Astrocyte of the cerebellum (primary cell): Measurements from ENCODE around the gene CREM.

Source experiments
- DNase-seq: peaks from one replicate; pipeline ENCODE4 v3.0.0-alpha.2; 2011; ENCODE audit warnings: low read depth
- H3K4me3 ChIP-seq: 2 replicates; pipeline ENCODE4 v1.5.1; 2011; ENCODE audit warnings: mild to moderate bottlenecking, low read depth, low read length, moderate library complexity
- CTCF ChIP-seq: IDR thresholded peaks from 2 replicates; pipeline ENCODE4 v1.5.1; 2012; ENCODE audit warnings: low read length, low read depth, moderate library complexity, mild to moderate bottlenecking; ENCODE audit errors: missing control alignments
- in situ Hi-C: cut with HindIII; loops from 2 replicates; pipeline ENCODE4 v1.10.0; 2017; ENCODE audit warnings: low sequenced_read_pairs

CREM gene

GRCh38 chr10:35218339-35218955 is 91.8 kb downstream of the CREM start:
- peak; percentile 73 for TF ChIP-seq CTCF
- no peak overlapping the region for H3K4me3 ChIP-seq
- in situ Hi-C loops: no loop called here
- peak; percentile 92 for DNase-seq

- TF ChIP-seq CTCF: no peak
These were observed 92.6 kb downstream of the CREM start for GRCh38 chr10:35219292-35219691.

GRCh38 chr10:35219891-35220890 is 93.5 kb downstream of the CREM start:
- in situ Hi-C loops: no loop called here
- peak; percentile 85 for DNase-seq
- H3K4me3 ChIP-seq: no peak overlapping the region
- TF ChIP-seq CTCF: no peak

More at GRCh38 chr10:35219292-35219691, 92.6 kb downstream of the CREM start:
- no peak for DNase-seq
- in situ Hi-C loops: no loop called here
- no peak overlapping the region for H3K4me3 ChIP-seq

GRCh38 chr10:35223016-35223415 is 96.4 kb downstream of the CREM start:
- DNase-seq: no peak
- no peak for TF ChIP-seq CTCF
- H3K4me3 ChIP-seq: no peak overlapping the region
- in situ Hi-C loops: no loop called here

GRCh38 chr10:35224045-35224740 is 97.5 kb downstream of the CREM start:
- no peak overlapping the region for H3K4me3 ChIP-seq
- DNase-seq: no peak
- no peak for TF ChIP-seq CTCF
- in situ Hi-C loops: no loop called here

- no peak for TF ChIP-seq CTCF
- no peak for DNase-seq
- in situ Hi-C loops: no loop called here
- H3K4me3 ChIP-seq: no peak overlapping the region
These were observed 98.6 kb downstream of the CREM start for GRCh38 chr10:35225204-35225603.
